GM12892 (cell line): ENCODE measurements around the gene UNC119B.

ENCODE experiments used
- POLR2A ChIP-seq: IDR thresholded peaks from 2 replicates; pipeline ENCODE4 v1.6.1; 2011; ENCODE audit warnings: low read depth, low read length, control low read depth
- POLR2AphosphoS5 ChIP-seq: IDR thresholded peaks from 2 replicates; pipeline ENCODE4 v1.6.1; 2011; ENCODE audit warnings: low read depth, low read length, control low read depth
- TAF1 ChIP-seq: IDR thresholded peaks from 2 replicates; pipeline ENCODE4 v1.6.1; 2011; ENCODE audit warnings: low read depth, mild to moderate bottlenecking, control low read depth, low read length, borderline replicate concordance

DNA sequence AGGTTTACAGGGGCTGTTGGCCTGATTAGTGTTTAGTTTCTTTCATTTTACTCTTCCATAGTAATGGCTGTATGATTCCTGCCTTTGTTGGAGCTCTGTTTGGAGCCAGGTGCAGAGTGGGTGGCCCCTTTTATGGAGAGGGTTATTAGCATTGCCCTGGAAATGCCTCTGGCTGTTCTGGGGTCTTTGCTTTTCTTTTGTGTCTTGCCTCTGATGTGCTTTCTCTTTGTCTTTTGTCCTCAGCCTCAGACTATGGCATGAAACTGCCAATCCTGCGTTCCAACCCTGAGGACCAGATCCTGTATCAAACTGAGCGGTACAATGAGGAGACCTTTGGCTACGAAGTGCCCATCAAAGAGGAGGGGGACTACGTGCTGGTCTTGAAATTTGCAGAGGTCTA lies 16.4 kb upstream of the UNC119B start:
- no peak for TF ChIP-seq POLR2A
- no peak for TF ChIP-seq TAF1
- no peak for TF ChIP-seq POLR2AphosphoS5
